ENCODE results near the gene BBS12.

BBS12 gene

GRCh38 chr4:122772986-122773385, 40.5 kb downstream of the BBS12 start:
- no peak overlapping the region for H3K9ac ChIP-seq (ENCODE audit: insufficient read length, low read depth)
- H3K27me3 ChIP-seq (ENCODE audit: insufficient read depth, insufficient read length): no peaks in the 10 kb centered on the region
- DNase-seq (ENCODE audit: low read depth, low spot score): no peak
- no peaks in the 10 kb centered on the region for H3K4me1 ChIP-seq (ENCODE audit: insufficient read depth, insufficient read length)
- no peak overlapping the region for H3K4me3 ChIP-seq (ENCODE audit: insufficient read length, low read depth)
- no peaks in the 10 kb centered on the region for H3K36me3 ChIP-seq (ENCODE audit: insufficient read depth, insufficient read length, low read length)
- H3K9me3 ChIP-seq (ENCODE audit: insufficient read depth, low read length): no peaks in the 10 kb centered on the region
- no peak for TF ChIP-seq ZNF274 (IDR thresholded peaks at IDR 0.05; ENCODE audit: low read depth, low read length)

GRCh38 chr4:122775039-122775438, 42.5 kb downstream of the BBS12 start:
- no peak overlapping the region for H3K4me3 ChIP-seq (ENCODE audit: insufficient read length, low read depth)
- no peaks in the 10 kb centered on the region for H3K27me3 ChIP-seq (ENCODE audit: insufficient read depth, insufficient read length)
- no peak overlapping the region for H3K9ac ChIP-seq (ENCODE audit: insufficient read length, low read depth)
- DNase-seq (ENCODE audit: low read depth, low spot score): no peak
- H3K36me3 ChIP-seq (ENCODE audit: insufficient read depth, insufficient read length, low read length): no peaks in the 10 kb centered on the region
- no peaks in the 10 kb centered on the region for H3K4me1 ChIP-seq (ENCODE audit: insufficient read depth, insufficient read length)
- TF ChIP-seq YY1 (IDR thresholded peaks at IDR 0.05; ENCODE audit: insufficient read depth, insufficient read length): no peak
- TF ChIP-seq SUZ12 (IDR thresholded peaks at IDR 0.05; ENCODE audit: extremely low read depth, insufficient read depth, insufficient read length): no peak
- no peak for TF ChIP-seq ZNF274 (IDR thresholded peaks at IDR 0.05; ENCODE audit: low read depth, low read length)
- peaks cover 4% of the 10 kb centered on the region; the same call in 1 of the 2 replicates for H3K9me3 ChIP-seq (ENCODE audit: insufficient read depth, low read length)

GRCh38 chr4:122775987-122776836, 43.7 kb downstream of the BBS12 start:
- no peak for DNase-seq (ENCODE audit: low read depth, low spot score)
- no peaks in the 10 kb centered on the region for H3K27me3 ChIP-seq (ENCODE audit: insufficient read depth, insufficient read length)
- TF ChIP-seq YY1 (IDR thresholded peaks at IDR 0.05; ENCODE audit: insufficient read depth, insufficient read length) (no peak), ZNF274 (IDR thresholded peaks at IDR 0.05; ENCODE audit: low read depth, low read length) (no peak), SUZ12 (IDR thresholded peaks at IDR 0.05; ENCODE audit: extremely low read depth, insufficient read depth, insufficient read length) (no peak)
- H3K4me1 ChIP-seq (ENCODE audit: insufficient read depth, insufficient read length): no peaks in the 10 kb centered on the region
- H3K9me3 ChIP-seq (ENCODE audit: insufficient read depth, low read length): peaks cover 5% of the 10 kb centered on the region; the same call in 1 of the 2 replicates
- no peaks in the 10 kb centered on the region for H3K36me3 ChIP-seq (ENCODE audit: insufficient read depth, insufficient read length, low read length)
- no peak overlapping the region for H3K4me3 ChIP-seq (ENCODE audit: insufficient read length, low read depth)
- no peak overlapping the region for H3K9ac ChIP-seq (ENCODE audit: insufficient read length, low read depth)

GRCh38 chr4:122776916-122777315, 44.4 kb downstream of the BBS12 start:
- Histone ChIP-seq H3K4me1 (ENCODE audit: insufficient read depth, insufficient read length) (no peaks in the 10 kb centered on the region), H3K9me3 (ENCODE audit: insufficient read depth, low read length) (peaks cover 5% of the 10 kb centered on the region; the same call in 1 of the 2 replicates), H3K36me3 (ENCODE audit: insufficient read depth, insufficient read length, low read length) (no peaks in the 10 kb centered on the region), H3K9ac (ENCODE audit: insufficient read length, low read depth) (no peak overlapping the region), H3K27me3 (ENCODE audit: insufficient read depth, insufficient read length) (no peaks in the 10 kb centered on the region), H3K4me3 (ENCODE audit: insufficient read length, low read depth) (no peak overlapping the region)
- no peak for TF ChIP-seq ZNF274 (IDR thresholded peaks at IDR 0.05; ENCODE audit: low read depth, low read length)
- TF ChIP-seq YY1 (IDR thresholded peaks at IDR 0.05; ENCODE audit: insufficient read depth, insufficient read length): no peak
- TF ChIP-seq SUZ12 (IDR thresholded peaks at IDR 0.05; ENCODE audit: extremely low read depth, insufficient read depth, insufficient read length): no peak
- DNase-seq (ENCODE audit: low read depth, low spot score): no peak

GRCh38 chr4:122777846-122778673, 45.6 kb downstream of the BBS12 start:
- peaks cover 5% of the 10 kb centered on the region; the same call in 1 of the 2 replicates for H3K9me3 ChIP-seq (ENCODE audit: insufficient read depth, low read length)
- no peaks in the 10 kb centered on the region for H3K27me3 ChIP-seq (ENCODE audit: insufficient read depth, insufficient read length)
- no peak for DNase-seq (ENCODE audit: low read depth, low spot score)
- H3K4me3 ChIP-seq (ENCODE audit: insufficient read length, low read depth): no peak overlapping the region
- no peaks in the 10 kb centered on the region for H3K4me1 ChIP-seq (ENCODE audit: insufficient read depth, insufficient read length)
- H3K9ac ChIP-seq (ENCODE audit: insufficient read length, low read depth): no peak overlapping the region
- TF ChIP-seq SUZ12 (IDR thresholded peaks at IDR 0.05; ENCODE audit: extremely low read depth, insufficient read depth, insufficient read length) (no peak), YY1 (IDR thresholded peaks at IDR 0.05; ENCODE audit: insufficient read depth, insufficient read length) (no peak)
- no peaks in the 10 kb centered on the region for H3K36me3 ChIP-seq (ENCODE audit: insufficient read depth, insufficient read length, low read length)

GRCh38 chr4:122781486-122781885, 49.0 kb downstream of the BBS12 start:
- no peaks in the 10 kb centered on the region for H3K27me3 ChIP-seq (ENCODE audit: insufficient read depth, insufficient read length)
- no peak for DNase-seq (ENCODE audit: low read depth, low spot score)
- no peaks in the 10 kb centered on the region for H3K4me1 ChIP-seq (ENCODE audit: insufficient read depth, insufficient read length)
- H3K9me3 ChIP-seq (ENCODE audit: insufficient read depth, low read length): peaks cover 18% of the 10 kb centered on the region; the same call in 1 of the 2 replicates
- no peaks in the 10 kb centered on the region for H3K36me3 ChIP-seq (ENCODE audit: insufficient read depth, insufficient read length, low read length)
- H3K9ac ChIP-seq (ENCODE audit: insufficient read length, low read depth): no peak overlapping the region
- TF ChIP-seq SUZ12 (IDR thresholded peaks at IDR 0.05; ENCODE audit: extremely low read depth, insufficient read depth, insufficient read length): no peak
- no peak for TF ChIP-seq ZNF274 (IDR thresholded peaks at IDR 0.05; ENCODE audit: low read depth, low read length)
- H3K4me3 ChIP-seq (ENCODE audit: insufficient read length, low read depth): no peak overlapping the region

Measured in NT2/D1 (cell line).